LHCN-M2 (cell line): ENCODE data around the gene METTL8. TPM values are rescaled to one million over a fixed set of nuclear protein-coding genes. Genes with fewer than 3 reads are reported as not detected.
"Not testable (repeated sequence)": the region's sequence is repeated elsewhere in the genome, so short reads cannot be mapped to it uniquely, and the experiment has no call there.

Source experiments
- DNase-seq: peaks from one replicate; pipeline ENCODE4 v3.0.0-alpha.2; 2012; ENCODE audit warnings: low read depth
- total RNA-seq: library from RNA; depleted of rRNA; stranded (reverse); fragments of >200 nt; gene quantifications from 2 replicates; pipeline ENCODE4 v1.2.3, GENCODE V29; 2014

METTL8 gene
- total RNA-seq, 1 experiment from 2014 or later: 32.1 TPM

- no peak for DNase-seq
These were observed 3.0 kb downstream of the METTL8 start for GRCh38 chr2:171430516-171431410.

GRCh38 chr2:171422710-171423495 is 10.9 kb downstream of the METTL8 start:
- DNase-seq: not testable (repeated sequence)

DNA sequence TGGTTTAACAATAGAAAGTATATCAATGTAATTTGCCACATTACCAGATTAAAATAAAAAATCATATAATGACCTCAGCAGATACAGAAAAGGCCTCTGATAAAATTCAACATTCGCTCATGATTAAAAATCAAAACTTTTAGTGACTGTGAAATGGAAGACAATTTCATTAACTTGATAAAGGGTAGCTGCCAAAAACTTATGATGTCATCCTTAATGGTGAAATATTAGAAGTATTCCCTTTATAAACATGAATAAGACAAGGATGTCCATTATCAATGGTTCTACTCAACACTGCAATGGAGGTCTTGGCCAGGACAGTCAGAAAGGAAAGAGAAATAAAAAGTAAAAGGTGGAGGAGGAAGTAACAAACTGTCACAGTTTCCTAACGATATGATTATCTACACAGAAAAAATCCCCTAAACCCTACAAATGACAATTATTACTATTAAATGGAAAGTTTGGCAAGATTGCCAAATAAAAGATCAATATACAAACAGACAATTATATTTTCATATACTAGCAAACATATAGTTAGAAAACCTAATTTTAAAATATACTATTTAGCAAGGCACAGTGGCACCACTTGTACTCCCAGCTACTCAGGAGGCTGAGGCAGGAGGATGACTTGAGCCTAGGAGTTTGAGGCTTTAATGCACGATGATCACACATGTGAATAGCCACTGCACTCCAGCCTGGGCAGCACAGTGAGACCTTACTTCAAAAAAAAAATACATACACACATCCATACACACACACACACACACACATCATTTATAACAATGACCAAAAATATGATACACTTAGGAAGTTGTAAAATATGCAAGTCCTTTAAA is 12.8 kb downstream of the METTL8 start:
- DNase-seq: no peak

DNA sequence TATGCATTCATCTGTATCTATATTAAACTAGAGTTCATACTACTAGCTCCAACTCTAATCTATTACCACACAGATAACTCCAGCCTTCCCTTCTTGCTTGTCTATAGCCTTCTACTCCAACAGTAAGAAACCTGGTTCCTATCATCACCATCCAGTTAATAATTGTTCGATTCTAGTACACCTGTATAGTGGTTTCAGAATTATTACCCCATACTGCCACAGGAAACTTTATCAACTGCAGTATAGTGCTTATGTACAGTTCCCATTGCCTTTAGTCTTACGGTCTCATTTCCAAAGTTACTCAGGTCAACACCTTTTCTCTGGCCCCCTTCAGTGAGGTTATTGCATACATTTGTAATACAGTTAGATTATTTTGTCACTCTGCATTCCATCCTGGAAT is 14.5 kb downstream of the METTL8 start:
- DNase-seq: no peak

GRCh38 chr2:171416009-171416926 is 17.5 kb downstream of the METTL8 start:
- DNase-seq: peak; percentile 94

GRCh38 chr2:171414645-171415044 is 19.1 kb downstream of the METTL8 start:
- DNase-seq: not testable (repeated sequence)

GRCh38 chr2:171412571-171413175 is 21.1 kb downstream of the METTL8 start:
- DNase-seq: no peak

DNA sequence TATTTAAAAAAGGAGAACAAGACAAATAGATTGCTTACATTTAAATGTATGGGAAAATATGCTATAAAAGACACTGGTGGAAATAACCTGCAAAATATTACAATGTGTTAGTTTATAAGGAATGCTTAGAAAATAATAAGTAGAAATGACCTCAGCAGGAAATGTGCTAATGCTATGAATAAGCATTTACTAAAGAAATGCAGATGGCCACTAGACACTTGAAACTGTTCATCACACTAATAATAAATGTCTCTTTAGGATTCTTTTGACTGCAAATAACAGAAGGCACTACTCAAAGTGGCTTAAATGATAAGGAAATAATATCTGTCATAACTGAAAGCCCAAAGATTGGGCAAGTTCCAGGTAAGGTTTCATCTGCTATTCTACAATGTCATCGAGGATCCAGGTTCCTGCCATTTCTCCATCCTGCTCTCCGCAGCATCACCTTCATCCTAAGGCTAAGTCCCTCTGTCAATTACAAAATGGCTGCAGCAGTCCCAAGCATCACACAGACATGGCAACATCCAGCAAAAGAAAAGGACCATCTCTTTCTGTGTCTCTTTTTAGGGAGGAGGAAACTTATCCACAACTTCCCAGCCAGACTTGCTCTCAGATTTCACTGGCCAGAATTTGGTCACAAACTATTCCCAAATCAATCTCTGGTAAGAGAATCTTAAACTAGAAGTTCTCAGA is 21.9 kb downstream of the METTL8 start:
- no peak for DNase-seq

GRCh38 chr2:171411214-171411613 is 22.6 kb downstream of the METTL8 start:
- DNase-seq: no peak

GRCh38 chr2:171410624-171411023 is 23.2 kb downstream of the METTL8 start:
- no peak for DNase-seq

GRCh38 chr2:171410101-171410500 is 23.7 kb downstream of the METTL8 start:
- DNase-seq: no peak

DNA sequence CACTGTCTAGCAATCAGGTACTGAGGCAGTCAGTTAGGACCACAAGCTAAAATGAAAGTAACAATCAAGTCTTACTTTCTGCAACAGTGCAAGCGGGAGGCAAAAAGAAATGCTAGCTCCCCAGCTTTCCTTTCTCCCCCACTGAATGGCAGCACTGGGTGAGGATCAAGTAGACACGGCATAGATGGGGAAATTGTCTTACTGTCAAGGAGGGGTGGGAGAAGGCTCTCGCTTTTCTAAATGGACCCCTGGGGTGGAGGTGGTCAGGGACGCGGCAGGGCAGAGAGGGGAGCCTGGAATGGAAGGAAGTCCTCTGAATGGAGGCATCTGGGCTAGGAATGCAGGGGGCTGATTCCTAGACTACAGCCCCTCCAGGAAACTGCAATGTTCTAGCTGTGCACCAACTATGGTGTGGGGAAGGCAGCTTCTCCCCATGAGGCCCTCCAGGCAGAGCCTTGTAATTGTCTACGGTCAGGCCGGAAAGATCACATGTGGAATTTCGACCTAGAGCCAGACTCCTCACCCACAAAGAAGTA is 24.3 kb downstream of the METTL8 start:
- DNase-seq: no peak

DNA sequence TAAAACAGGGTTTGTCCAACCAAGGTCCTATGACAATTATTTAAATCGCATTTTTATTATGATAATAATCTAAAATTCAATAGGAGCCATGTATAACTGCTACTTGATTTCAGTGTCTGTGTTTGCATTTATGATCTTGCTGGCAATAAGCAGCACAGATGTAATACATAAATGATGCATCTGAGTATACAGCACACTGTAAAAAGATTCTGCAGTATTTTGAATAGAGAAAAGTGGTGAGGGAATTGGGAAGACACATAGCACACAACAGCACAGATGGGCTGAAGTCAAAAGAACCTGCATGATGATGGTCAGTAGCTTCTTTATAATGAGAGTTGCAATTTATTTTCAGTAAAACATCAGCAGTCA is 26.1 kb downstream of the METTL8 start:
- DNase-seq: no peak

GRCh38 chr2:171407030-171407675 is 26.6 kb downstream of the METTL8 start:
- DNase-seq: peak; percentile 14

- DNase-seq: no peak
These were observed 27.7 kb downstream of the METTL8 start for GRCh38 chr2:171406044-171406443.

DNA sequence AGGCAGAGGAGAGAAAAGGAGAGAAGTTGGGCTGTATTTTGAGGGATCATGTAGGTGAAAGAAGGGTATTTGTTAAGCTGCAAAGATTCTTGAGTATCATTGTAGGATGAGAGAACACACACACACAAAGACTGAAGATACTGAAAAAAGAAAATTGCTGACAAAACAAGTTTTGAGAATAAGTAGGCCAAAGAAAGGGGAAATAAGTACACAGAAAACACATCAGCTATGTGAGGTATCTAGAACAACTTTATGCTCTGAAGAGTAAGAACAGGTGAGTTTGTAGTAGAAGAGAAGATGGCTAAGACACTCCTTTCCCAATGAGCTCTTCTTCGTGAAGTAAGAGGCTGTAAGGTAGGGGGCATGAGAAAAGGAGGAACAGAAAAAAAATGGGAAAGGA is 28.2 kb downstream of the METTL8 start:
- no peak for DNase-seq

DNA sequence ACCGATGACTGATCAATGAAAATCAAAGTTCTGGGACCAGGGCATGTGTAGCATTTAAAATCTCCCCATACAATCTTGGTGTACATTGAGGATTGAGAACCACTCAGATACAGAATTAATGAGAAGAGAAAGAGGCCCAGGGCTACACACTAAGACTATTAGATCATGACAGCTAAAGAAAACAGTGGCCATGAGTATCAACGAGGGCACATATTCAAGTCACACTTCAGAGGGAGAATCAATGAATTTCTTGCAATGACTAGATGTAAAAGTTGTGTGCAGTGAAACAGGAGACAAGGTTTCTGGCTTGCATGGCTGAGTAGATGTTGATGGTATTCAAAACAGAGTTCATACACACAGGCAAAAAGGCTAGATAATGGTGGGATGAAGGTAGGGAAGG is 29.1 kb downstream of the METTL8 start:
- DNase-seq: no peak

DNA sequence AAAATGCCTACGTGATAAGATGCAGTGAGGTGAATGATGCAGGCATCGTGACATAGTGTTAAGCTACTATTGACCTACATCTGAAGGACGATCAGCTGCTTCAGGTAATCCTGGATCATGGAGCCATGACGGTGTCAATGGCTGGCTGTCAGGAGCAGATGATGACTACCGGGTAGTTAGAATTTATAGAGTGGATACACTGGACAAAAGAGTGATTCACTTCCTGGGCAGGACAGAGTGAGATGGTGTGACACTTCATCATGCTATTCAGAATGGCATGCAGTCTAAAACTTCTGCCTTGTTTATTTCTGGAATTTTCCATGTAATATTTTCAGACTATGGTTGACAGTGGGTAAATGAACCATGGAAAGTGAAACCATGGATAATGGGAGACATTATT is 29.5 kb downstream of the METTL8 start:
- peak; percentile 72 for DNase-seq
